WTC11 (cell line): ENCODE results near the gene VPS35L.

Experiments used
- ETV6 ChIP-seq: sonication (generic); formaldehyde crosslinking; IDR thresholded peaks from 2 replicates; pipeline ENCODE4 v1.8.1; 2022; ENCODE audit warnings: mild to moderate bottlenecking, missing genetic modification reagents
- FOXP1 ChIP-seq: sonication (generic); formaldehyde crosslinking; IDR thresholded peaks from 2 replicates; pipeline ENCODE4 v1.8.0; 2022; ENCODE audit warnings: missing genetic modification reagents, mild to moderate bottlenecking, moderate library complexity, borderline replicate concordance
- JUN ChIP-seq: sonication (generic); formaldehyde crosslinking; IDR thresholded peaks from 2 replicates; pipeline ENCODE4 v1.8.0; 2023; ENCODE audit warnings: mild to moderate bottlenecking, missing genetic modification reagents
- NFE2L1 ChIP-seq: sonication (generic); formaldehyde crosslinking; IDR thresholded peaks from 2 replicates; pipeline ENCODE4 v1.8.1; 2023; ENCODE audit warnings: missing genetic modification reagents
- NR3C1 ChIP-seq: sonication (generic); formaldehyde crosslinking; conservative IDR thresholded peaks from 2 replicates; pipeline ENCODE4 v1.8.1; 2023; ENCODE audit warnings: low read depth, mild to moderate bottlenecking, missing genetic modification reagents
- PREB ChIP-seq: sonication (generic); formaldehyde crosslinking; IDR thresholded peaks from 2 replicates; pipeline ENCODE4 v1.8.1; 2022; ENCODE audit warnings: mild to moderate bottlenecking, missing genetic modification reagents, moderate library complexity, borderline replicate concordance
- ZNF232 ChIP-seq: sonication (generic); formaldehyde crosslinking; IDR thresholded peaks from 2 replicates; pipeline ENCODE4 v1.8.0; 2022; ENCODE audit warnings: mild to moderate bottlenecking, missing genetic modification reagents
- ZNF416 ChIP-seq: fragments of 250-450 bp; sonication (Bioruptor Pico); IDR thresholded peaks from 2 replicates; pipeline ENCODE4 v1.9.0; 2021; ENCODE audit warnings: mild to moderate bottlenecking, inconsistent platforms
- TF ChIP-seq, protein P1 (sequence below): sonication (generic); formaldehyde crosslinking; IDR thresholded peaks from 2 replicates; pipeline ENCODE4 v1.8.0; 2022; ENCODE audit warnings: missing genetic modification reagents
- TF ChIP-seq, protein P2 (sequence below): fragments of 200-600 bp; IDR thresholded peaks from 2 replicates; pipeline ENCODE4 v1.8.0; 2022; ENCODE audit warnings: antibody characterized with exemption
- TF ChIP-seq, protein P3 (sequence below): sonication (generic); formaldehyde crosslinking; IDR thresholded peaks from 2 replicates; pipeline ENCODE4 v1.8.1; 2023; ENCODE audit warnings: mild to moderate bottlenecking, missing genetic modification reagents
- TF ChIP-seq, protein P4 (sequence below): sonication (generic); formaldehyde crosslinking; IDR thresholded peaks from 2 replicates; pipeline ENCODE4 v1.8.1; 2023; ENCODE audit warnings: mild to moderate bottlenecking, moderate library complexity, missing genetic modification reagents

- TF ChIP-seq, protein P1, sequence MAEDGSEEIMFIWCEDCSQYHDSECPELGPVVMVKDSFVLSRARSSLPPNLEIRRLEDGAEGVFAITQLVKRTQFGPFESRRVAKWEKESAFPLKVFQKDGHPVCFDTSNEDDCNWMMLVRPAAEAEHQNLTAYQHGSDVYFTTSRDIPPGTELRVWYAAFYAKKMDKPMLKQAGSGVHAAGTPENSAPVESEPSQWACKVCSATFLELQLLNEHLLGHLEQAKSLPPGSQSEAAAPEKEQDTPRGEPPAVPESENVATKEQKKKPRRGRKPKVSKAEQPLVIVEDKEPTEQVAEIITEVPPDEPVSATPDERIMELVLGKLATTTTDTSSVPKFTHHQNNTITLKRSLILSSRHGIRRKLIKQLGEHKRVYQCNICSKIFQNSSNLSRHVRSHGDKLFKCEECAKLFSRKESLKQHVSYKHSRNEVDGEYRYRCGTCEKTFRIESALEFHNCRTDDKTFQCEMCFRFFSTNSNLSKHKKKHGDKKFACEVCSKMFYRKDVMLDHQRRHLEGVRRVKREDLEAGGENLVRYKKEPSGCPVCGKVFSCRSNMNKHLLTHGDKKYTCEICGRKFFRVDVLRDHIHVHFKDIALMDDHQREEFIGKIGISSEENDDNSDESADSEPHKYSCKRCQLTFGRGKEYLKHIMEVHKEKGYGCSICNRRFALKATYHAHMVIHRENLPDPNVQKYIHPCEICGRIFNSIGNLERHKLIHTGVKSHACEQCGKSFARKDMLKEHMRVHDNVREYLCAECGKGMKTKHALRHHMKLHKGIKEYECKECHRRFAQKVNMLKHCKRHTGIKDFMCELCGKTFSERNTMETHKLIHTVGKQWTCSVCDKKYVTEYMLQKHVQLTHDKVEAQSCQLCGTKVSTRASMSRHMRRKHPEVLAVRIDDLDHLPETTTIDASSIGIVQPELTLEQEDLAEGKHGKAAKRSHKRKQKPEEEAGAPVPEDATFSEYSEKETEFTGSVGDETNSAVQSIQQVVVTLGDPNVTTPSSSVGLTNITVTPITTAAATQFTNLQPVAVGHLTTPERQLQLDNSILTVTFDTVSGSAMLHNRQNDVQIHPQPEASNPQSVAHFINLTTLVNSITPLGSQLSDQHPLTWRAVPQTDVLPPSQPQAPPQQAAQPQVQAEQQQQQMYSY (CRISPR knock-in tag): no peak
- no peak for TF ChIP-seq ZNF232 (CRISPR knock-in tag)
- TF ChIP-seq, protein P2, sequence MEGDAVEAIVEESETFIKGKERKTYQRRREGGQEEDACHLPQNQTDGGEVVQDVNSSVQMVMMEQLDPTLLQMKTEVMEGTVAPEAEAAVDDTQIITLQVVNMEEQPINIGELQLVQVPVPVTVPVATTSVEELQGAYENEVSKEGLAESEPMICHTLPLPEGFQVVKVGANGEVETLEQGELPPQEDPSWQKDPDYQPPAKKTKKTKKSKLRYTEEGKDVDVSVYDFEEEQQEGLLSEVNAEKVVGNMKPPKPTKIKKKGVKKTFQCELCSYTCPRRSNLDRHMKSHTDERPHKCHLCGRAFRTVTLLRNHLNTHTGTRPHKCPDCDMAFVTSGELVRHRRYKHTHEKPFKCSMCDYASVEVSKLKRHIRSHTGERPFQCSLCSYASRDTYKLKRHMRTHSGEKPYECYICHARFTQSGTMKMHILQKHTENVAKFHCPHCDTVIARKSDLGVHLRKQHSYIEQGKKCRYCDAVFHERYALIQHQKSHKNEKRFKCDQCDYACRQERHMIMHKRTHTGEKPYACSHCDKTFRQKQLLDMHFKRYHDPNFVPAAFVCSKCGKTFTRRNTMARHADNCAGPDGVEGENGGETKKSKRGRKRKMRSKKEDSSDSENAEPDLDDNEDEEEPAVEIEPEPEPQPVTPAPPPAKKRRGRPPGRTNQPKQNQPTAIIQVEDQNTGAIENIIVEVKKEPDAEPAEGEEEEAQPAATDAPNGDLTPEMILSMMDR: no peak
- TF ChIP-seq PREB: no peak
- no peak for TF ChIP-seq ETV6
- TF ChIP-seq, protein P3, sequence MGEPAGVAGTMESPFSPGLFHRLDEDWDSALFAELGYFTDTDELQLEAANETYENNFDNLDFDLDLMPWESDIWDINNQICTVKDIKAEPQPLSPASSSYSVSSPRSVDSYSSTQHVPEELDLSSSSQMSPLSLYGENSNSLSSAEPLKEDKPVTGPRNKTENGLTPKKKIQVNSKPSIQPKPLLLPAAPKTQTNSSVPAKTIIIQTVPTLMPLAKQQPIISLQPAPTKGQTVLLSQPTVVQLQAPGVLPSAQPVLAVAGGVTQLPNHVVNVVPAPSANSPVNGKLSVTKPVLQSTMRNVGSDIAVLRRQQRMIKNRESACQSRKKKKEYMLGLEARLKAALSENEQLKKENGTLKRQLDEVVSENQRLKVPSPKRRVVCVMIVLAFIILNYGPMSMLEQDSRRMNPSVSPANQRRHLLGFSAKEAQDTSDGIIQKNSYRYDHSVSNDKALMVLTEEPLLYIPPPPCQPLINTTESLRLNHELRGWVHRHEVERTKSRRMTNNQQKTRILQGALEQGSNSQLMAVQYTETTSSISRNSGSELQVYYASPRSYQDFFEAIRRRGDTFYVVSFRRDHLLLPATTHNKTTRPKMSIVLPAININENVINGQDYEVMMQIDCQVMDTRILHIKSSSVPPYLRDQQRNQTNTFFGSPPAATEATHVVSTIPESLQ (CRISPR knock-in tag): no peak
- no peak for TF ChIP-seq JUN (CRISPR knock-in tag)
- TF ChIP-seq ZNF416 (CRISPR knock-in tag): no peak
- TF ChIP-seq NFE2L1: no peak
- TF ChIP-seq, protein P4, sequence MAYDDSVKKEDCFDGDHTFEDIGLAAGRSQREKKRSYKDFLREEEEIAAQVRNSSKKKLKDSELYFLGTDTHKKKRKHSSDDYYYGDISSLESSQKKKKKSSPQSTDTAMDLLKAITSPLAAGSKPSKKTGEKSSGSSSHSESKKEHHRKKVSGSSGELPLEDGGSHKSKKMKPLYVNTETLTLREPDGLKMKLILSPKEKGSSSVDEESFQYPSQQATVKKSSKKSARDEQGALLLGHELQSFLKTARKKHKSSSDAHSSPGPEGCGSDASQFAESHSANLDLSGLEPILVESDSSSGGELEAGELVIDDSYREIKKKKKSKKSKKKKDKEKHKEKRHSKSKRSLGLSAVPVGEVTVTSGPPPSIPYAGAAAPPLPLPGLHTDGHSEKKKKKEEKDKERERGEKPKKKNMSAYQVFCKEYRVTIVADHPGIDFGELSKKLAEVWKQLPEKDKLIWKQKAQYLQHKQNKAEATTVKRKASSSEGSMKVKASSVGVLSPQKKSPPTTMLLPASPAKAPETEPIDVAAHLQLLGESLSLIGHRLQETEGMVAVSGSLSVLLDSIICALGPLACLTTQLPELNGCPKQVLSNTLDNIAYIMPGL (CRISPR knock-in tag): no peak
- no peak for TF ChIP-seq NR3C1
- TF ChIP-seq FOXP1 (CRISPR knock-in tag): no peak
Observed at GRCh38 chr16:19522397-19522732, 33.1 kb upstream of the VPS35L start.
